ENCODE measurements around the gene SNX5.

GRCh38 chr20:17959257-17959627, 9.4 kb downstream of the SNX5 start:
- no peak for TF ChIP-seq CTCF (optimal IDR thresholded peaks at IDR 0.05 in 1 of 3, IDR thresholded peaks at IDR 0.05 in 1 of 3, conservative IDR thresholded peaks at IDR 0.05 in 1 of 3; ENCODE audit: extremely low read depth in 1 of 3, insufficient read depth in 2 of 3, low read length in 3 of 3)
- no peak for TF ChIP-seq EZH2 (IDR thresholded peaks at IDR 0.05; ENCODE audit: low read length)

Data from keratinocyte (primary cell).